GM12878 (cell line): ENCODE measurements around the gene COMT.

Experiments used
- CBX3 ChIP-seq: fragments of 200-600 bp; sonication (generic); IDR thresholded peaks from 2 replicates; pipeline ENCODE4 v1.6.1; 2016; ENCODE audit warnings: low read depth, borderline replicate concordance
- CTCF ChIP-seq, 3 experiments: IDR thresholded peaks in 2 of 3; conservative IDR thresholded peaks in 1 of 3; 2 replicates each; pipeline ENCODE4 v1.5.1; 2011; ENCODE audit warnings: low read depth in 3 of 3, low read length in 3 of 3, mild to moderate bottlenecking in 3 of 3, control low read depth in 2 of 3, moderate library complexity in 2 of 3, inconsistent platforms in 1 of 3, mixed read lengths in 1 of 3; ENCODE audit not compliant: control insufficient read depth in 2 of 3, insufficient read depth in 1 of 3; ENCODE audit errors: extremely low read depth in 1 of 3
- HCFC1 ChIP-seq: fragments of 150-350 bp; IDR thresholded peaks from 2 replicates; pipeline ENCODE4 v1.6.1; 2014; ENCODE audit warnings: low read length
- JUND ChIP-seq: IDR thresholded peaks from 2 replicates; pipeline ENCODE4 v1.6.1; 2012; ENCODE audit warnings: low read depth, mild to moderate bottlenecking, low read length, improper control_type of control experiment, moderate library complexity
- PKNOX1 ChIP-seq: fragments of 450-650 bp; IDR thresholded peaks from 2 replicates; pipeline ENCODE4 v1.6.1; 2016; ENCODE audit warnings: mild to moderate bottlenecking
- POLR2A ChIP-seq: IDR thresholded peaks from 2 replicates; pipeline ENCODE4 v1.6.1; 2011; ENCODE audit warnings: low read depth, mild to moderate bottlenecking, low read length
- RAD51 ChIP-seq: fragments of 450-650 bp; IDR thresholded peaks from 2 replicates; pipeline ENCODE4 v1.6.1; 2016; ENCODE audit warnings: moderate library complexity, mild to moderate bottlenecking, inconsistent platforms

GRCh38 chr22:19981171-19981960 is 39.8 kb downstream of the COMT start:
- TF ChIP-seq CTCF (IDR thresholded peaks at IDR 0.05 in 2 of 3, conservative IDR thresholded peaks at IDR 0.05 in 1 of 3; ENCODE audit: control insufficient read depth in 2 of 3, extremely low read depth in 1 of 3, insufficient read depth in 1 of 3, low read depth in 3 of 3, low read length in 3 of 3) (no peak), CBX3 (no peak), RAD51 (no peak), POLR2A (no peak), JUND (no peak), PKNOX1 (no peak), HCFC1 (no peak)
